Gastroesophageal sphincter (tissue), 3 donors: ENCODE measurements around the gene IQCM.

Experiments used
- EP300 ChIP-seq: sonication (generic); formaldehyde crosslinking; IDR thresholded peaks from one replicate; pipeline ENCODE4 v1.6.1; 2017; ENCODE audit warnings: antibody characterized with exemption, mild to moderate bottlenecking
- POLR2A ChIP-seq, 2 donors: fragments of 450-650 bp; IDR thresholded peaks; one replicate each; pipeline ENCODE4 v1.6.1; 2017; ENCODE audit warnings: antibody characterized with exemption in 2 of 2, mild to moderate bottlenecking in 2 of 2, moderate library complexity in 1 of 2
- TF ChIP-seq, protein P1 (sequence below), 4 experiments: fragments of 200-600 bp in 2 of 4; fragments of 450-650 bp in 2 of 4; sonication (generic) in 1 of 4; IDR thresholded peaks; one replicate each; pipeline ENCODE4 v1.5.1; 2017 to 2019; ENCODE audit warnings: antibody characterized with exemption in 4 of 4, mild to moderate bottlenecking in 2 of 4, moderate library complexity in 2 of 4

DNA sequence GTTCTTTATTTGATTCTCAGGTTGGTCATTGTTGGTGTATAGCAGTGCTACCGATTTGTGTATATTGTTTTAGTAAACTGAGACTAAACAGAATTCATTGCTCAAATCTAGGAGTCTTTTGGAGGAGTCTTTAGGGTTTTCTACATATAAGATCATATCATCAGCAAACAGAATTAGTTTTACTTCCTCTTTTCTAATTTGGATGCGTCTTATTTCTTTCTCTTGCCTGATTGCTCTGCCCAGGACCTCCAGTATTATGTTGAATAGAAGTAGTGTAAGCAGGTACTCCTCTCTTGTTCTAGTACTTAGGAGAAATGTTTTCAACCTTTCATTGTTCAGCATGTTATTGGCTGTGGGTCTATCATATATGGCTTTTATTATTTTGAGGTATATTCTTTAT is 92.6 kb downstream of the IQCM start:
- no peak for TF ChIP-seq EP300
- TF ChIP-seq POLR2A (IDR thresholded peaks at IDR 0.05) = no peak
- TF ChIP-seq, protein P1, sequence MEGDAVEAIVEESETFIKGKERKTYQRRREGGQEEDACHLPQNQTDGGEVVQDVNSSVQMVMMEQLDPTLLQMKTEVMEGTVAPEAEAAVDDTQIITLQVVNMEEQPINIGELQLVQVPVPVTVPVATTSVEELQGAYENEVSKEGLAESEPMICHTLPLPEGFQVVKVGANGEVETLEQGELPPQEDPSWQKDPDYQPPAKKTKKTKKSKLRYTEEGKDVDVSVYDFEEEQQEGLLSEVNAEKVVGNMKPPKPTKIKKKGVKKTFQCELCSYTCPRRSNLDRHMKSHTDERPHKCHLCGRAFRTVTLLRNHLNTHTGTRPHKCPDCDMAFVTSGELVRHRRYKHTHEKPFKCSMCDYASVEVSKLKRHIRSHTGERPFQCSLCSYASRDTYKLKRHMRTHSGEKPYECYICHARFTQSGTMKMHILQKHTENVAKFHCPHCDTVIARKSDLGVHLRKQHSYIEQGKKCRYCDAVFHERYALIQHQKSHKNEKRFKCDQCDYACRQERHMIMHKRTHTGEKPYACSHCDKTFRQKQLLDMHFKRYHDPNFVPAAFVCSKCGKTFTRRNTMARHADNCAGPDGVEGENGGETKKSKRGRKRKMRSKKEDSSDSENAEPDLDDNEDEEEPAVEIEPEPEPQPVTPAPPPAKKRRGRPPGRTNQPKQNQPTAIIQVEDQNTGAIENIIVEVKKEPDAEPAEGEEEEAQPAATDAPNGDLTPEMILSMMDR (IDR thresholded peaks at IDR 0.05) = no peak
